ENCODE measurements around the gene IL1R1.

Gene IL1R1

DNA sequence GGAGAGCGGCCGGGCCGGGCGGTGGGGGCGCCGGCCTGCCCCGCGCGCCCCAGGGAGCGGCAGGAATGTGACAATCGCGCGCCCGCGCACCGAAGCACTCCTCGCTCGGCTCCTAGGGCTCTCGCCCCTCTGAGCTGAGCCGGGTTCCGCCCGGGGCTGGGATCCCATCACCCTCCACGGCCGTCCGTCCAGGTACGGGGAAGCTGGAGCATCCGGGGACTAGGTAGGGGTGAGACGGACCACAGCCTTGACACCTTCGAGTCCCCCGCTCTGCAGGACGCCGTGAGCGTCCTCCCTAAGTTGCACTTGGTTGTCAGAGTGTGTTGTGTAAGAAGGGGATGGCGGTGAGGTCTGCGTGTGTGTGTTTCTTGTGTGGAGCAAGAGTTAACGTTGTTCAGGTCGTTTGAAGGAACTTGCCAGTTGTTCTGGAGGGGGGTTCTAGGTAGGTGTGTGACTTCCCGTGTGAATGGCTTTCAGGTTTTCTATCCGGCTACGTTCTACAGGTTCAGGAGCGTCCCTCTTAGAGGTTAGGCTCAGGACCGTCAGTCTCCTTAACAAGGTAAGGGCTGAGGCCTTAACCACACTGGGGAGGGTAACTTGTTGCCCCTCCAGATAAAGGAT is 393 bp downstream of the IL1R1 start:
- H3K27ac ChIP-seq, result peak overlapping the region; percentile 44
- TF ChIP-seq, protein P1, sequence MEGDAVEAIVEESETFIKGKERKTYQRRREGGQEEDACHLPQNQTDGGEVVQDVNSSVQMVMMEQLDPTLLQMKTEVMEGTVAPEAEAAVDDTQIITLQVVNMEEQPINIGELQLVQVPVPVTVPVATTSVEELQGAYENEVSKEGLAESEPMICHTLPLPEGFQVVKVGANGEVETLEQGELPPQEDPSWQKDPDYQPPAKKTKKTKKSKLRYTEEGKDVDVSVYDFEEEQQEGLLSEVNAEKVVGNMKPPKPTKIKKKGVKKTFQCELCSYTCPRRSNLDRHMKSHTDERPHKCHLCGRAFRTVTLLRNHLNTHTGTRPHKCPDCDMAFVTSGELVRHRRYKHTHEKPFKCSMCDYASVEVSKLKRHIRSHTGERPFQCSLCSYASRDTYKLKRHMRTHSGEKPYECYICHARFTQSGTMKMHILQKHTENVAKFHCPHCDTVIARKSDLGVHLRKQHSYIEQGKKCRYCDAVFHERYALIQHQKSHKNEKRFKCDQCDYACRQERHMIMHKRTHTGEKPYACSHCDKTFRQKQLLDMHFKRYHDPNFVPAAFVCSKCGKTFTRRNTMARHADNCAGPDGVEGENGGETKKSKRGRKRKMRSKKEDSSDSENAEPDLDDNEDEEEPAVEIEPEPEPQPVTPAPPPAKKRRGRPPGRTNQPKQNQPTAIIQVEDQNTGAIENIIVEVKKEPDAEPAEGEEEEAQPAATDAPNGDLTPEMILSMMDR (conservative IDR thresholded peaks at IDR 0.05; ENCODE audit: low read depth), result no peak
- ChIA-PET POLR2A (ENCODE audit: low non-redundant PET) (interaction anchor here (0.7 kb wide), 1 partner anchor 9 kb away, joined by 3 read pairs; no protein-coding TSS in a partner anchor), CTCF (interaction anchor here (0.5 to 1.3 kb wide), 2 partner anchors 98 to 123 kb away, joined by 3 to 5 read pairs; no protein-coding TSS in a partner anchor)
- DNase-seq (ENCODE audit: low spot score), result no peak

DNA sequence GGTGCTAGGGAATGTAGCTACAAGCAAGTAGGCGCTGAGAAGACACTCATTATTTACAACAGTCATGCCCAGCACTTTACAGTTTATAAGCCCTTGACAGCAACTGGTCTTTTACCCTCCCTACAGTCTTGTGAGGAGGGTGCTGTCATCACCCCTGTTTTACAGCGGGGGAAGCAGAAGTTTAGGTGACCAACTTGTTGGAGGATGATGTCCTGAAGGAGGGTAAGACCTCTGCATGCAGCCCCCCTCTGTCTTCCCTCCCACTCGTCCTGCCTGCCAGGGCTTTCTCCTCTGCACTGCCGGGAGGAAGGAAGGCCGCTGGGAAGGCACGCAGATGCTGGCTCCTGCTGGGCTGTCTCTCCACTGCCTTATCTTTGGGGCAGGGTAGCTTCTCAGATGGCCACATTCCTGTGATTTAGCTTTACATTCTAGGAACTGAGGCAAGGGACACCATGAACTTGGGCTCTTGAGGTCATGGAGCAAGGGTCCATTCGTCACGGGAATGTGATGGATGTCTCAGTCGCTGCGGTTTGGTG is 972 bp downstream of the IL1R1 start:
- no peak overlapping the region for H3K27ac ChIP-seq
- TF ChIP-seq, protein P1 (conservative IDR thresholded peaks at IDR 0.05; ENCODE audit: low read depth), result no peak
- CTCF ChIA-PET, result interaction anchor here (0.5 to 1.3 kb wide), 2 partner anchors 97 to 123 kb away, joined by 3 to 5 read pairs; no protein-coding TSS in a partner anchor
- POLR2A ChIA-PET (ENCODE audit: low non-redundant PET), result interaction anchor here (0.7 kb wide), 1 partner anchor 8 kb away, joined by 3 read pairs; no protein-coding TSS in a partner anchor
- DNase-seq (ENCODE audit: low spot score), result no peak

DNA sequence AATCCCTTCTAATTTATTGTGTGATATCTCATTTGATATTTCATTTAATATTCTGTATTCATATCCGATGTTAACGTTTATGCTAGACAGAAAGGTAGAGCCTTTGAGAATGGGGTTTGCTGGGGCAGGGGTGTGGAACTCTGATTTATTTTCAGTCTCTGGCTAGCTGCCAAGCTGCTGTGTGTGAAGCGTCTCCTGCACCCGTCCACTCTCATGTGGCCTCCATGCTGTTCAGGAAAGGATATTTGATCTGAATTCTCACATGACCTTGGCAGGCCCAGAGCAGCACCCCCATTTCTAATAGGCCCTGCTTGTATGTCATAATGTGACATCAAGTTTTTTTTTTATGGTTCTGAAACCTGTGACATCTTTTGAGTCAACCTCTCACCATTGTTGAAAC is 1.6 kb downstream of the IL1R1 start:
- ChIA-PET POLR2A (ENCODE audit: low non-redundant PET) (no interaction called here), CTCF (no interaction called here)
- no peak for DNase-seq (ENCODE audit: low spot score)
- H3K27ac ChIP-seq, result no peak overlapping the region
- TF ChIP-seq, protein P1 (conservative IDR thresholded peaks at IDR 0.05; ENCODE audit: low read depth), result no peak

DNA sequence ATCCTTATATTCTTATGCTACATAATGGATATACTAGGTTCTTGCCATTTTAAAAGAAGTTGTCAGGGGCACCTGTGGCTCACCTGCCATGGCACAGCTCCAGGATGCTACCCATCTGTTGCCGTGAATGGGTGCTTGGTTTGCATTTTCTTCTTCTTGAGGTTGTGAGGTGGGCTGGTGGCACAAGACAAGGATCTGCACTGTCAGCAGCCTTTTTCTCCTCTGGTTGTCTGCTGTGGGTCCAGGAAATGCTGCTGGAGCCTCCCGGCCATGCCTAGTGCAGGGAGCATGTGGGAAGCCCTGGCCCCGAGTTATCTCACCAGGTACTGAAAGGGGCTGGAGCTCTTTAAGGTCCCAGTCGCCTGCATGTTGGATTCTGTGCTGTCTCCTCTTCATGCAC is 2.6 kb downstream of the IL1R1 start:
- H3K27ac ChIP-seq, result no peak overlapping the region
- DNase-seq (ENCODE audit: low spot score), result no peak
- CTCF ChIA-PET, result no interaction called here
- POLR2A ChIA-PET (ENCODE audit: low non-redundant PET), result no interaction called here
- TF ChIP-seq, protein P1 (conservative IDR thresholded peaks at IDR 0.05; ENCODE audit: low read depth), result no peak

DNA sequence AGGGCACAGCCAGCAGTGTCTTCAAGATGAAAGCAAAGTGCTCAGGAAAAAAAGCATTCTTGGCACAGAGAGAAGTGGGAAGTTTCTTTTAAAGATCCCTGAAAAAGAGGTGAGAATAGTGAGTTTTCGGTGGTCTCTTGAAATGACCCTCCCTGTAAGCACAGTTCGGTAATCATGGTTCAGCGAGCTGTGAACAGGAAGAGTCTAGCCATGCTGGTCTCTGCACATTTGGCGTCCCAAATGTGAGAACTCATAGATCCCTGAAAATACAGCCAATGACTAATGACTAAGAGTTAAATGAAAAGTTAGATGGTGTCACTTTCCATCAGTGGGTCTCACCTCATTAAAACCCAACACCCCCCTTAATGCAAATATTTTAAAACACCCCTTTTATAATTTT is 3.4 kb downstream of the IL1R1 start:
- POLR2A ChIA-PET (ENCODE audit: low non-redundant PET), result no interaction called here
- H3K27ac ChIP-seq, result no peak overlapping the region
- CTCF ChIA-PET, result no interaction called here
- DNase-seq (ENCODE audit: low spot score), result no peak
- TF ChIP-seq, protein P1 (conservative IDR thresholded peaks at IDR 0.05; ENCODE audit: low read depth), result no peak

DNA sequence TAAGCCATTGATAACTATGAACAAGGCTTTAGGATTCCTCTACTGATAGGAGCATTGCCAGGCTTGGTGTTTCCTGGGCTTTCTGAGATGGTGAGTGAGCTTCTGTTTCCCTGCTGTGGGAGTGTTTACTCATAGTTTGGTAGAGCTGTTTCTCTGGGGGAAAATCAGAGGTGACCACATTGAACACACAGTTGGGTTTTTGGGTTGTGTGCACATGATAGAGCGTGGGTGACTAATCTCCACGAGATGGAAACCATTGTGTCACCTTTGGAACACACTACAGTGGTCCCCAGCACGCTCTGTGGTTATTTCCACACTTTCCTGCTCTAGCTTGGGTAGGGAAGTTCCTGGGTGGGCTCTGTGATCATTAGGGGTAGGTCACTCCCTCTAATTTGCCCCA is 5.4 kb downstream of the IL1R1 start:
- TF ChIP-seq, protein P1 (conservative IDR thresholded peaks at IDR 0.05; ENCODE audit: low read depth), result no peak
- ChIA-PET CTCF (no interaction called here), POLR2A (ENCODE audit: low non-redundant PET) (no interaction called here)
- DNase-seq (ENCODE audit: low spot score), result no peak
- H3K27ac ChIP-seq, result no peak overlapping the region
